HG03558 (cell line): ENCODE data around the gene ZNF121.
"Not testable (repeated sequence)": the region's sequence is repeated elsewhere in the genome, so short reads cannot be mapped to it uniquely, and the experiment has no call there.

Experiments
- ATAC-seq: cut with Tn5 transposase; IDR thresholded peaks from one replicate; pipeline ENCODE4 v1.9.1; 2021; ENCODE audit warnings: moderate number of reproducible peaks; ENCODE audit not compliant: unreplicated experiment; ENCODE audit errors: extremely low read depth

Gene ZNF121

GRCh38 chr19:9539201-9539600 is 45.1 kb downstream of the ZNF121 start:
- ATAC-seq: not testable (repeated sequence)

DNA sequence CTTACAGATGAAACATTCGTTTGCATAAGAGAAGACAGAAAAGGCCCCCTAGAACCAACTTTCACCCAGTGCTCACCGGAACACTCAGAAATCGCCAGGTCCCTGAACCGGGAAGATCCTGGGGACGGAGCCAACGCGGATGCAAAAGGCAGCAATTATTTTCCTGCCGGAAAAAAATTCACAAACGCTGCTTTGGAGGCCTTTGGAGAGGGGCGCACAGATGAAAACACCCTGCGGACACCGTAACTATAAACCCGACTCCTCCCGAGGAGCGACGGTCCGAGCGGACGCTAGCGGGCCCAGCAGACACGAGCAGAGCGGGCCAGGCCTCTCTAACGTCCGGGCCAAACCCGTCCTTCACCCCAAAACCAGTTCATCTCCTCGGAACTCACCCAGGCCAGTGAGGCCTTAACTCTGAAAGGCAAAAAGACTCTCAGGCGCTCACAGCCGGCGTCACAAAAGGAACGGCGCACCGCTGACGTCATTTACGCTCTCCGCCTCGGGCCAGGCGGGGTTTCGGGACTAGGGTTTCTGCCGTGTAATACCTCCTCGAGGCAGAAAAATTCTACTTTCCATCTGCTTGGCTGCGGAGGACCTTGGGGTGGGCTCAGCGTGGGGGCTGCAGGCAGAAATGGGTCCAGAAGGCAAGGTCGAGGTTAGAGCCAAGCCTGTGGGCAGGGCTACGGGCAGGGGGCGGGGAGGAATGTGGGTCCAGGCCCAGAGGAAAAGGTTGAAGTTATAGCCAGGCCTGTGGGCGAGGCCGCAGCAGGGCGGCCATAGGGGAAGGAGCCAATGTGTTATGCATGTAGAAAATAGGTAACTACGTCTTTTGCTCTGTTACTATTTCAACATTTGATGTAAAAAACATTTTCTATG is 45.9 kb downstream of the ZNF121 start, which contains the start of gene ZNF426:
Gene ZNF426 (minus strand): TSS at position 463 of the 876 bp plus-strand sequence. CDS start 2,413 bp downstream, outside the sequence.
- no peak for ATAC-seq

GRCh38 chr19:9535934-9536333 is 48.4 kb downstream of the ZNF121 start:
- ATAC-seq: no peak

- ATAC-seq: no peak
These were observed 52.4 kb downstream of the ZNF121 start for GRCh38 chr19:9531933-9532332.

GRCh38 chr19:9528757-9529336 is 55.5 kb downstream of the ZNF121 start:
- ATAC-seq: no peak

DNA sequence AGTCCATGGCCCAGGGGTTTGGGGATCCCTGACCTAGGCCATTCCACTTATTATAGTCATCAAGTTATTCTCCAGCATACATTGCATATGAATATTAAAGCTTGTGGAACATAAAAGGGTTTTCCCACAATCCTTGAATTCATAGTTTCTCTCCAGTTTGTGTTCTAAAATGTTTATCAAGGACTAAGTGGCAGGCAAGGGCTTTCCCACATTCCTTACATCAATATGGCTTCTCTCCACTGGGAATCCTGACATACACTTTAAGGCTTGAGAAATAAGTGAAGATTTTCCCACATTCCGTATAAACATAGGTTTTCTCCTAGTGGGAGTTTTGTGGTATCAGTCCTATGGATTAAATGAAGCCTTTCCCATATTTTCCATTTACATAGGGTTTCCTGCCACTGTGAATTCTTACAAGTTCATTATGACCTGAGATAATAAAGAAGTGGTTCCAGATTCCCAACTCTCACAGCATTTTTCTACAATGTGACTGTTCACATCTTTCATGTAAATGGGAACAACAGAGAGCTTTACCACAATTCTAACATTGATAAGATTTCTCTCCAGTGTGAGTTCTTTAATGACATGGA is 60.3 kb downstream of the ZNF121 start:
- no peak for ATAC-seq
